MCF 10A (cell line): ENCODE results near the gene CDH15. TPM values are rescaled to one million over a fixed set of nuclear protein-coding genes. Genes with fewer than 3 reads are reported as not detected.

Experiments
- BruUV-seq: library from RNA; stranded (reverse); fragments of 400-500 nt; replicated peaks from 2 replicates; lab custom pipeline; 2021; lab: Mats Ljungman, UMichigan
- CTCF ChIA-PET: fragments of 300-600 bp; sonication (Branson Sonifier 250); formaldehyde crosslinking; extraction: SDS; loops from one replicate; lab custom pipeline; 2021; ENCODE audit warnings: antibody characterized with exemption, inconsistent platforms; lab: Yijun Ruan, JAX
- POLR2A ChIA-PET: fragments of 300-600, 350-650 bp; sonication (Branson Sonifier 250); formaldehyde crosslinking; extraction: SDS; loops from one replicate; lab custom pipeline; 2020; ENCODE audit warnings: antibody characterized with exemption, inconsistent platforms; lab: Yijun Ruan, JAX
- DNase-seq: peaks from one replicate; pipeline ENCODE4 v3.0.0-alpha.2; 2018; ENCODE audit not compliant: unreplicated experiment
- H3K27ac Mint-ChIP-seq: one replicate; pipeline ENCODE4 v1.8.0; 2022; ENCODE audit warnings: mild to moderate bottlenecking, low read depth, mixed read lengths; ENCODE audit not compliant: unreplicated experiment
- H3K27me3 Mint-ChIP-seq: one replicate; pipeline ENCODE4 v1.8.0; 2022; ENCODE audit warnings: mixed read lengths; ENCODE audit not compliant: insufficient read depth, unreplicated experiment
- H3K36me3 Mint-ChIP-seq: one replicate; pipeline ENCODE4 v1.8.0; 2022; ENCODE audit warnings: mild to moderate bottlenecking, moderate library complexity, mixed read lengths; ENCODE audit not compliant: insufficient read depth, unreplicated experiment
- H3K4me1 Mint-ChIP-seq: one replicate; pipeline ENCODE4 v1.8.0; 2022; ENCODE audit warnings: mixed read lengths; ENCODE audit not compliant: insufficient read depth, unreplicated experiment
- H3K4me3 Mint-ChIP-seq: one replicate; pipeline ENCODE4 v1.8.0; 2022; ENCODE audit warnings: mild to moderate bottlenecking, moderate library complexity, mixed read lengths; ENCODE audit not compliant: unreplicated experiment
- H3K9me3 Mint-ChIP-seq: one replicate; pipeline ENCODE4 v1.8.0; 2022; ENCODE audit warnings: mixed read lengths; ENCODE audit not compliant: unreplicated experiment
- intact Hi-C: fragments of 100-400 bp; cut with micrococcal nuclease; formaldehyde crosslinking; loops from 2 replicates; pipeline ENCODE4 v1.14.1; 2022
- total RNA-seq: library from RNA; stranded (reverse); gene quantifications from 2 replicates; pipeline ENCODE4 v1.2.3, GENCODE V29; 2022
- TF ChIP-seq, protein P1 (sequence below): fragments of 200-600 bp; IDR thresholded peaks from one replicate; pipeline ENCODE4 v1.8.0; 2022; ENCODE audit warnings: antibody characterized with exemption, mild to moderate bottlenecking; ENCODE audit not compliant: unreplicated experiment

Gene CDH15
- total RNA-seq, 1 experiment from 2014 or later: not detected

- Mint-ChIP-seq H3K4me1 (no peaks in the 10 kb centered on the region), H3K9me3 (no peaks in the 10 kb centered on the region), H3K4me3 (no peak overlapping the region), H3K36me3 (peaks cover 4% of the 10 kb centered on the region), H3K27ac (no peak overlapping the region), H3K27me3 (no peaks in the 10 kb centered on the region)
- CTCF ChIA-PET: no interaction called here
- BruUV-seq: no TSS peak
- intact Hi-C loops: no loop called here
- no peak for DNase-seq
- POLR2A ChIA-PET: no interaction called here
- TF ChIP-seq, protein P1, sequence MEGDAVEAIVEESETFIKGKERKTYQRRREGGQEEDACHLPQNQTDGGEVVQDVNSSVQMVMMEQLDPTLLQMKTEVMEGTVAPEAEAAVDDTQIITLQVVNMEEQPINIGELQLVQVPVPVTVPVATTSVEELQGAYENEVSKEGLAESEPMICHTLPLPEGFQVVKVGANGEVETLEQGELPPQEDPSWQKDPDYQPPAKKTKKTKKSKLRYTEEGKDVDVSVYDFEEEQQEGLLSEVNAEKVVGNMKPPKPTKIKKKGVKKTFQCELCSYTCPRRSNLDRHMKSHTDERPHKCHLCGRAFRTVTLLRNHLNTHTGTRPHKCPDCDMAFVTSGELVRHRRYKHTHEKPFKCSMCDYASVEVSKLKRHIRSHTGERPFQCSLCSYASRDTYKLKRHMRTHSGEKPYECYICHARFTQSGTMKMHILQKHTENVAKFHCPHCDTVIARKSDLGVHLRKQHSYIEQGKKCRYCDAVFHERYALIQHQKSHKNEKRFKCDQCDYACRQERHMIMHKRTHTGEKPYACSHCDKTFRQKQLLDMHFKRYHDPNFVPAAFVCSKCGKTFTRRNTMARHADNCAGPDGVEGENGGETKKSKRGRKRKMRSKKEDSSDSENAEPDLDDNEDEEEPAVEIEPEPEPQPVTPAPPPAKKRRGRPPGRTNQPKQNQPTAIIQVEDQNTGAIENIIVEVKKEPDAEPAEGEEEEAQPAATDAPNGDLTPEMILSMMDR: no peak
Observed at GRCh38 chr16:89195521-89196171, 24.1 kb downstream of the CDH15 start.

- H3K36me3 Mint-ChIP-seq: peaks cover 4% of the 10 kb centered on the region
- H3K27ac Mint-ChIP-seq: no peak overlapping the region
- H3K27me3 Mint-ChIP-seq: peaks cover under 1% of the 10 kb centered on the region
- intact Hi-C loops: no loop called here
- TF ChIP-seq, protein P1: no peak
- H3K4me1 Mint-ChIP-seq: no peaks in the 10 kb centered on the region
- POLR2A ChIA-PET: interaction anchor here (0.7 kb wide), 1 partner anchor 23 kb away, joined by 3 read pairs; no protein-coding TSS in a partner anchor
- CTCF ChIA-PET: no interaction called here
- no peaks in the 10 kb centered on the region for H3K9me3 Mint-ChIP-seq
- BruUV-seq: no TSS peak
- H3K4me3 Mint-ChIP-seq: no peak overlapping the region
- DNase-seq: no peak
Observed at GRCh38 chr16:89197033-89197632, 25.6 kb downstream of the CDH15 start.

DNA sequence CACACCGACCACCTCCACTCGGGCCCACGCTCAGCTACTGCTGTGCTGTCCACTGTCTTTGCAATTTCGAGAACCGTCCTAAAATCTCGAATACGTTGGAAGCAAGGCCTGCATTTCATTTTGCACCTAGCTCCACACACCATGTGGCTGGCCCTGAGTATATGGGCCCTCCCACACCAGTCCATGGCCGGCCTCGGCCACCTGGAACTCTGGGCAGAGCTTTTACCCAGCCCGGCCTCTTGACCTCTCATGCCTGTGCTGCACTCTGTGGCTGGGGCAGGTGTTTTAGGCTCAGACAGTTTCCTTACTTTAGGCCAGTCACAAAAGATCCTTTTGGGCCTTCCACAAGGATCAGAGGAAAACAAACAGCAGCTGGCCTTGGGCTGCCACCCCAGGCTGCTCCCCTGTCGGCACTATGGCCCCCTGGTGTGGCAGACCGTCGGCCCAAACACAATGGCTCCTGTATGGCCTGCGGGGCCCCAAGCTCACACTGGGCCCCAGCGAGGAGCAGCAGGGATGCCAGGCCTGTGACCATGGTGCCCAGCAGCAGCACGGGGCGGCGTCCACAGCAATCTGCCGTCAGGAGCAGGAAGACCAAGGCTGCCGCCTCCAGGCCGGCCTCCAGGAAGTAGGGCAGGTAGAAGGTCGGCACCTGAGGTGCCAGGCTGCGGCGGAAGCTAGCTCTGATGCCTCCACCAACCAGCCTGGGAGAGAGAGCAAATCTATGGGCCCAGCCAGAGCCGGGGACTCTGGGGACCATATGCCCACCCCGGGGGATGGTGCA, 26.3 kb downstream of the CDH15 start:
- intact Hi-C loops: no loop called here
- Mint-ChIP-seq H3K4me3 (no peak overlapping the region), H3K9me3 (no peaks in the 10 kb centered on the region), H3K36me3 (peaks cover 4% of the 10 kb centered on the region), H3K27me3 (peaks cover 7% of the 10 kb centered on the region), H3K27ac (no peak overlapping the region), H3K4me1 (no peaks in the 10 kb centered on the region)
- TF ChIP-seq, protein P1: no peak
- POLR2A ChIA-PET: interaction anchor here (0.7 kb wide), 1 partner anchor 22 kb away, joined by 3 read pairs; no protein-coding TSS in a partner anchor
- CTCF ChIA-PET: no interaction called here
- DNase-seq: no peak
- no TSS peak for BruUV-seq
